NCI-H1417 treated with DMSO at 0.1 percent for 48 hours (cell line): Measurements from ENCODE around the gene SYT13.

Experiments
- DNase-seq: peaks from one replicate; lab custom pipeline; 2025; lab: John Stamatoyannopoulos, UW

The SYT13 gene

DNA sequence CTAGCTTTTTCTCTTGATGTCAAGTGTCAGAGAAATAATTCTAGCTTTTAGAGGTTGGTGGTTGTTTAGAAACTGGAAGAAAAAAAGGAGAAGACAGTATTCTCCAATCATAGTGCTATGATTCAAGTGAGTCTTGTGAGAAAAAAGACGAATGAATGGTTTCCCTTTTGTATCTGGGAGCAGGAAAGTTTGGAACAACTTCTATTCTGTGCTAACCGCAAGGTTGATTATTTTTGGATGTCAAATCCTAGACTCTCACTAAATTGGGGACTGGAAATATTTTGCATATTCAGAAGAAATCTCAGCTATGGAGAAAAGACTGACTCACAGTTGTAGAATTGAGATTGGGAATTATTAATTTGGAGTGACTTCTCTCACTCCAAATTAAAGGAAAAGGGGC lies 69.2 kb downstream of the SYT13 start:
- no peak for DNase-seq

DNA sequence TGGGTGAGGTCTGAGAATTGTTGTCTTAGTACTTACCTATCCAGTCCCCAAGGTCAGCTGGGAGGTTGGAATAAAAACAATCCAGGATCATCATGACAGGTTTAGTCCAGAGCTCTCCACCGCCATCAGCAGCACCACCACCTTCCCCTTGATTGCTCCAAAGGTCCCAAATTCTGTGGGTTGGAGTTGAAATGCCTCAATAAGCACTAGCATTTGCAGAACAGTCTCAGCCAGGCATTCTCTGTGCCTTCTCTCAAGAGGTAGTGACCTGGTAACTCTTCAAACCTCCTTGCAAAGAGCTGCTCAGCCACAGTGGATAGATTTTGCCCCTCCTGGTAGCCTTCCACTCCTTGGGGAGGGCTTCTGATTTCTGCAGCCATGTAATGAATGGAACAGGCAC lies 70.1 kb downstream of the SYT13 start:
- DNase-seq = no peak

DNA sequence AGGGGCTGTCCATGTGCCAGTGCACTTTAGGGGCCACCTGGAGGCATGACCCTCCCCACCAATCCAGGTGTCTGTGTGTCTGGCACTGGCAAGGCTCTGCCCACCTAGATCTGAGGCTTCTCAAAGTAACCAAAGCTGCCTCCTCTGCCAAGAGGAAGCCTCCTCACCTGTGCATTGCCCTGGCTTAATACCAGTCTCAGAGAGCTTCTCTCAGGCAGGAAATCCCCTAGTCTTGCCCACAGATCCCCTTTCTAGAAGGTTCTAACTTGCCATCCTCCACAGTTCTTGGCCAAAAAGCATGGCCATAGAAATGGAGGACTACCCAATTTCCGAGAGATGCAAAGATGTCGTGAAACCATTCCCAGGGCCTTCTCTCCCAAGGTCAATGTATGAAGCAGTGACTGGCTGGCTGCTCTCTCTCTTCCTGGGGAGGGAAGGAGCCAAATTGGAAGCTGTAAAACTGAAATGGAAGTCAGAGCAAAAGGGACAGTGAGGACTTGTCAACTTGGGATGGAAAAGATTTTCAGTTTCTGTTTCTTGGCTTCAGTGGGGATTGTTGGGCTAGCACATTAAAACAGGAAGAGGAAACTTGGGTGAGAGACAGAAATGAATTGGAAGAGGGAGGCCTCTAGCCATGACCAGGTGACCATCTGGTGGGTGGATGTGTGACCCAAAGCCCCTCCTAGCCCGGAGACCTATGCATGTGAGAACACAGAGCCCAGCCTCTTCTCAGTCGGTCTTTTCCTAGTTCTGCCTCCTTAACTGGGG lies 70.9 kb downstream of the SYT13 start:
- DNase-seq = no peak

DNA sequence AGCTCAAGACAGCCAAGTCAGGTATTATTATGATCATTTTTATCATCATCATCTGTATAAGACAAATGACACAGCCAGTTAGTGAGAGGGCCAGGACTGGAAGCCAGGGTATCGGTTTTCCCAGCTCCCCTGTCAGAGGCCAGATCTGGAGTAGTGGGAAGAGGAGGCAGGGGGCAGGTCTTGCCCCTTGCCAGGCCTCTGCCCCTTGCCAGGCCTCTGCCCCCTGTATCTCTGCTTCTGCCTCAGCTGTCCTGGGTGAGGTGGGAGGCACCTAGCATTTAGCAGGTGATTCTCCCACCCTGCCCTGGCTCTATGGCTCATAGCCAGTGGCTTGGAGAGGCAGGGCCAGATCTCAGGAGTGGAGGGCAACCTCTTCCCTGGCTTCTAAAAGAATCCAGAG lies 72.4 kb downstream of the SYT13 start:
- no peak for DNase-seq

DNA sequence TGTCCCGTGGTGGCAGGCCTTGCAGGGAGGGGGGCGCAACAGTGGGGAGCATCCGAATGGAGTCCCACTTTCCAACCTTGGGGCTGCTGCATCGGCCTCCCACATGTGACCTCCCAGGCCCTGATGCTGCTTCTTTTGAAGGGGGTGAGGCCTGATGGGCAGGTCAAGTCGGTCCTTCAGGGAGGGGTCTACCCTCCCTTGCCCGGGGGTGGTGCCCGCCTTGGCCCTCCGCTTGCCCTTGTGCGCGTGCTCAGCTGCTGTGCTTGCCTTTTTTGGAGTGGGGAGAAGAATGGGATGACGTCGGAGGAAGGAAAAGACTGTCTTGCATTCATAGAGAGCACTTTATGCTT lies 72.8 kb downstream of the SYT13 start:
- no peak for DNase-seq

DNA sequence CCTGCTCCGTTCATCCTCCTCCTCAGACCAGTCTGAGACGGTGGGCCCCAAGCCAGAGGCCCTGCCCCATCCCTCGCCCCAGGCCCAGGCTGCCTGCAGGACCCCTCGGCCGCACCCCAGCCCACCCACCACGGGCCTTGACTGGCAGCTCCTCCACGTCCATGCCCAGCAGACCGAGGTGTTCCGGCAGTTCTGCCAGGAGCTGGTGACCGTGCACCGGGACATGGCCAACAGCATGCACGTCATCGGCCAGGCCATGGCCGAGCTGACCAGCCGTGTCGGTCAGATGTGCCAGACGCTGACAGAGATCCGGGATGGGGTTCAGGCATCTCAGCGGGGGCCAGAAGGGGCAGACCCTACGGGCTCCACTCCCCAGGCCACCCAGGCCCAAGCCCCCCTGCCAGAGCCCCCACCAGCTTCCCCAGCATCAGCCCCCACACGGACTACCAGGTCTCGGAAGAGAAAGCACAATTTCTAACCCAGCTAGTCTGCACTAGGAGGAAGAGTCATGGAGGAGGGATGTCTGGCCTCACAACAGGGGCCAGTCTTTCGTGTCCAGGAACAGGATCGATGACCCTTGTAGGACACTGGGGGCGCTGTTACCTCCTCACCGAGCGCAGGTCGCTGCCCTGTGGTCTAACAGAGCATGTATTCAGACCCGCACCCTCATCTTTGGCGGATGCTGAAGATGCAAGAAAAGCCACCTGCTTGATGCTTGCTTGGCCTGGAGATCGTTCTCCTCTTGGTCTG lies 73.4 kb downstream of the SYT13 start:
- DNase-seq = no peak

DNA sequence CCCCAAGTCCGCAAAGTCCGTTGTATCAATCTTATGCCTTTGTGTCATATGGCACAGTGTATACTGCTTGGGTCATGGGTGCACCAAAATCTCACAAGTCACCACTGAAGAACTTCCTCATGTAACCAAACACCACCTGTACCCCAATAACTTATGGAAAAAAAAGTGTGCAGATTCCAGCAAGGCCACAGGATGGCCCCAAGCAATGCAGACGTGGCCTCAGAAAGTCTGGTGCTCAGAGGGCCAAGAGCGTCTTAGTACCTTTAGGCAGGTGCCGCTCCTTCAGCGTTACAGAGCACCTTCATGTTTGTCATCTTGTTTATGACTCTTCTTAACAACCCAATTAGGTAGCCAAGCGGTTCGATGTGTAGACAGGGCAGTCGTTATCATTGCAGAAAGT lies 74.4 kb downstream of the SYT13 start:
- no peak for DNase-seq

DNA sequence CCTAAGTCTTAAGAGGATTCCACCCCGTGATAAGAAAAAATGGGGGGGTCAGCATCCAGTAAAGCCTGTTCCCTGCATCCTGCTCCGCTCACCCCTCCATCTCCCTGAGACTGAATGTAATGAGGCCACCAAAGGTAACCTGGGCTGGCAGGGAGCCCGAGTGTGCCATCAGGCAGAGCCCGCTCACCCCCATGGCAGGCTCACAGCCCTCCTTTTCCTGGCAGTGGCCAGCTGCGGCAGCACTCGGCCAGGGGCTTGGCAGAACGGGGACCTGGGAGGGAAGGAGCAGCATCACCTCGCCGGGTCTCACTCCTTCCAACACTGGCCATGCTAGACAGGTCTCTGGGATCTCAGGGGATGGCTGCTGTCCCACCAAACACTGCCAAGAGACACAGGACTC lies 75.3 kb downstream of the SYT13 start:
- DNase-seq = no peak

DNA sequence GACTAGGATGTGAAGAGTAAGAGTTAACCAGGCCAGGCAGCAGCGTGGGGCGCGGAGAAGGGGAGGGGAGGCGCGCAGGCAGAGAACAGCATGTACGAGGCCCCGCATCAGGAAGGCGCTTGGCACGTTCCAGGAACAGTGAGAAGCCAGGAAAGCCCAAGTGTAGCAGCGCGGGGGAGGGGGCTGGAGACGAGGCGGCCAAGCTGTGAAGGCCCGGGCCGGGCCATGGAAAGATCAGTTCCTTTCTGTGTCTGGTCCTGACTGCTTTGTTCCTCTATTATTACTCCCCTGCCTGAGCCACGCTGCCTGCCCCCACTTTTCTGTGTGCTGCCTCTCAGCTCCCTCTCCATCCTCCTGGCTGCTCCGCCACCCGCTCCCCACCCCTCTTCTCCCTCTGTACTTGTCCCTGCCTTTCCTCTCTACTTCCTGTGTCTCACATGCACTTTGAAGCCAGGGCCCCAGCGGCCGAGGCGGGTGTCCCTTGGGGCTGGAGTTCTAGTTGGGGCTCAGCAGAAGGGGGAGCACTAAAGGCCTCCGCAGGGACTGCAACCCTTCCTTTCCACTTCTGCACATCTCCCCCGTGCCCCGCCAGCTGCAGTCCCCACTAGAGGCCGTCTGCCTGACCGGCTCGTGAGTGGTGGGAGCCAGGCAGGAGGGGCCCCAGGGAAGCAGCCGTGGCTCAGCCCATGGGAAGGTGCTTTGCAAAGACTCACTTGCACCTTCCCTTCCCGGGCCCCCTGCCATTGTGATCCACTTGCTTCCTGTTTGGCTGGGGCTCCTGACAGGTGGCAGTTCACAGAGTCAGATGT lies 76.0 kb downstream of the SYT13 start:
- DNase-seq = no peak

DNA sequence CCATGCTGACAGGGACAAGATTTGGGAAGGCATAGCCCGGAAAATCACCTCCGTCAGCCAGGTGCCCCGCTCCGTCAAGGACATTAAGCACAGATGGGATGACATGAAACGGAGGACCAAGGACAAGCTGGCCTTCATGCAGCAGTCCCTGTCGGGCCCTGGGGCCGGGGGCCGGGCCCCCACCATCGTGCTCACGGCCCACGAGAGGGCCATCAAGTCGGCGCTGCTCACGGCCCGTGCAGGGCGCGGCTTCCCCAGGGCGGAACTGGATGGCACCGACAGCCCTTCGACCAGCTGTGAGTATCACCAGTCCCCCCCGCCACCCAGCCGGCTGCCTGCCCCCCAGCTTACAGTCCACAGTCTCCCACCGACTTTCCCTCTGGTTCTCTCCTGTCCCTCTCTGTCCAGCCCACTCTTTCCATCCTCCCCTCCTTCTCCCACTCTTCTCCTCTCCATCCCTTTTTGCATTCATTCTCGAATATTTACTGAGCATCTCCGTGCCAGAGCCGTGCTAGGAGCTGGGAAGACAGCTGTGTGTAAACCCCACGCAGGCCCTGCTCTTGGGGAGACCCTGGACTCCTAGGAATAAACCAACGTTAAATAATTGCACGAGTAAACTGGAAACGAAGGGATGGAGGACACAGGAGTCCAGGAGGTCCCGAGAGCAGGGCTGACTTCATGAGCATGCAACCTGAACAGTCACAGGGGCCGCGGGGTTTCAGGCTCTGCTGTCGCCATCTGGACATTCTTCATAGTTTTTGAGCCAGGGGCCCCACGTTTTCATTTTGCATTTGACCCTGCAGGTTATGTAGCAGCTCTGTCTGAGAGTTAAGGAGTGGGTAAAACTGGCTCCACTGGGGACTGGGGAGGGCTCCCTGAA lies 76.9 kb downstream of the SYT13 start:
- DNase-seq = no peak

DNA sequence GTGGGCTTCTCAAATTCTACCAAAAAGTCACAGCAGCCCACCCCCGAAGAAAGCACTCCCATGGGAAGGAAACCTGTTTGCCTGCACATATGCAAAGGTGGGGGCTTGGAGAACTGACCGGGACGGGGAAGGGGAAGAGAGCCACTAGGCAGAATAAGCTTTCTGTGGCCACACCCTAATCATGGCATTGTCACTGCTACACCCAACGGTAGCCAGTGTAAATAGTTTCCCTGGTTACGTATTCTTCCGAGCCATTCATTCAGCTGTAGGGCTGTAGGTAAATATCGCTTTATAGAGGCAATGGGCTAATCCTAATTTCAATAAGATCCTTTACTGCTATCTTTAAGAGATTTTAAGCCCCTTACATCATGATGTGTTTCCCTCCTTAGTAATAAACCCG lies 78.0 kb downstream of the SYT13 start:
- DNase-seq = no peak

DNA sequence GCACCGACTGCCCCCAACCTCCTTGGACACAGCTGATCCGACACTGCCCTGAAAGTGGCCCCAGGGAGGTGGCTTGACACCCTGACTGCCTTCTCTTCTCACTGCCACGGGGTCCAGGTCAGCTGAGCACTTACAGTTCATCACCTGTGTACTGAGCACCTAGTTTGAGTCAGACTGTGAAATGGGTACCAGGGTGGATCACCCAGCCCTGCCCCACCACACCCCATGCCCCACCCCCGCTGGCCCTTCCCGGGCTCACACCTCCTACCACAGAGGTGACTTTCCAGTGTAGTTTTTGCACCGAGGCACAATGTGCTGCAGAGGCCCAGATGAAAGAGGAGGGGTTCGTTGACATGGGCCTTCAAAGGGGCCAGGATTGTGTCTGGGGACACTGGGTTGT lies 80.2 kb downstream of the SYT13 start:
- no peak for DNase-seq

DNA sequence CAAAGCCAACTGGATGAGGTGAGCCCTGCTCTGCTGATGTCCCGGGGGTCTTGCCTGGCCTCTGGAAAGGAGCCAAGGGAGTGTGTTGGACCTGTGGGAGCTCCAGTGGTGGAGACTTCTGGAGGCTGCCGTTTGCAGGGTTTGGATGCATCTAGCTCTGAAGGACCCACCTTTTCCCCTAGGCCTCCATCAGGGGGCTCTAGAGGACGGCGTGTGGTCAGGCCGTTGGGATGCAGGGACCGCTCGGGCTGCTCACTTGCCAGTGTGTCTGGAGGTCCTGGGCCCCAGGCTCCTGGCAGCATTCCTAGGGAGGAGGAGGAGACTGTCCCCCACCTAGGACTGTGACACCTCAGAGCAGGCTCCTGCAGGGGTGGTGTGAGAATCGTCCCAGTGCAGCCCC lies 81.4 kb downstream of the SYT13 start:
- no peak for DNase-seq

DNA sequence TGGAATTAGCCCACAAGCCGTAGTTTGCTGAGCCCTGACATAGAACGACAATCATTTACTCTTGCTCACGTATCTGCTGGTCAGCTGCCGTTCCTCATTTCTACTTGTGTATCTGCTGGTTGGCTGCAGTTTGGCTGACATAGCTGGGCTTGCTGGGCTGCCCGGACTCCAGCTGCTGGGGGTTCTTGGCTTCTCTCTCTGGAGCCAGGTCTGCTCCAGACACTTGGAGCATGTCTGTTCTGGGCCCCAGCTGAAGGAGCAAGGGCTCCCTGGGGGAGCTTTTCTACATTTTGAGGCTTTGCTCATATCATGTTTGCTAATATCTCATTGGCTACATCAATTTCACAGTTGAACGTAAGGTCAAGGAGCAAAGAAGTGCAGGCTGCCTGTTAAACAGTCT lies 92.4 kb downstream of the SYT13 start:
- no peak for DNase-seq
